Esophagus muscularis mucosa (tissue), 4 donors: ENCODE results near the gene ANKRD6. TPM values are rescaled to one million over a fixed set of nuclear protein-coding genes. Genes with fewer than 3 reads are reported as not detected.
"Not testable (repeated sequence)": the region's sequence is repeated elsewhere in the genome, so short reads cannot be mapped to it uniquely, and the experiment has no call there.

Experiments
- DNase-seq: peaks from one replicate; pipeline ENCODE4 v3.0.0-alpha.2; 2017; ENCODE audit errors: extremely low spot score
- H3K27ac ChIP-seq, 4 donors: fragments of 200-600 bp; sonication (generic); replicated peaks in 1 of 4; 1 replicate in 3 of 4; 2 replicates in 1 of 4; pipeline ENCODE4 v1.5.1; 2016 to 2019; ENCODE audit warnings: mild to moderate bottlenecking in 1 of 4
- H3K27me3 ChIP-seq, 4 donors: fragments of 200-600 bp; sonication (generic); one replicate each; pipeline versions ENCODE4 v1.5.1 to v1.6.0; 2016 to 2019
- H3K36me3 ChIP-seq, 4 donors: fragments of 200-600 bp; sonication (generic); one replicate each; pipeline ENCODE4 v1.5.1; 2016 to 2019
- H3K4me1 ChIP-seq, 4 donors: fragments of 200-600 bp; sonication (generic); one replicate each; pipeline ENCODE4 v1.5.1; 2016 to 2019
- H3K4me3 ChIP-seq, 4 donors: fragments of 200-600 bp; sonication (generic); 1 replicate in 2 of 4; 2 replicates in 2 of 4; pipeline ENCODE4 v1.5.1; 2016 to 2019; ENCODE audit warnings: mild to moderate bottlenecking in 4 of 4, moderate library complexity in 1 of 4
- H3K9me3 ChIP-seq, 4 donors: fragments of 200-600 bp; sonication (generic); 1 replicate in 3 of 4; 2 replicates in 1 of 4; pipeline ENCODE4 v1.5.1; 2016 to 2019
- EP300 ChIP-seq: sonication (generic); formaldehyde crosslinking; IDR thresholded peaks from one replicate; pipeline ENCODE4 v1.6.1; 2017; ENCODE audit warnings: antibody characterized with exemption
- POLR2A ChIP-seq: fragments of 450-650 bp; IDR thresholded peaks from one replicate; pipeline ENCODE4 v1.6.1; 2017; ENCODE audit warnings: antibody characterized with exemption, moderate library complexity, mild to moderate bottlenecking, low read depth
- POLR2AphosphoS5 ChIP-seq, 2 donors: sonication (generic); formaldehyde crosslinking; IDR thresholded peaks; one replicate each; pipeline ENCODE4 v1.6.1; 2017; ENCODE audit warnings: antibody characterized with exemption in 2 of 2
- WGBS: methylation state at CpG from one replicate; pipeline ENCODE4 v1.1.5; 2018; 5-methylcytosine and 5-hydroxymethylcytosine counted together
- intact Hi-C: fragments of 100-400 bp; cut with DNase I; formaldehyde crosslinking; loops from one replicate; pipeline ENCODE4 v1.15.1; 2023
- total RNA-seq, 4 donors: library from RNA; depleted of rRNA; stranded (reverse); fragments of >200 nt; gene quantifications; one replicate each; pipeline versions ENCODE4 v1.1.0 to v1.2.1, GENCODE V29; 2016
- TF ChIP-seq, protein P1 (sequence below), 3 experiments: fragments of 200-600 bp in 2 of 3; fragments of 450-650 bp in 1 of 3; sonication (generic) in 2 of 3; IDR thresholded peaks; one replicate each; pipeline ENCODE4 v1.5.1; 2017 to 2019; ENCODE audit warnings: antibody characterized with exemption in 3 of 3, mild to moderate bottlenecking in 2 of 3, moderate library complexity in 1 of 3

The ANKRD6 gene
- total RNA-seq, 4 donors from 2014 or later: 9.1 to 18.9 (median 10.7) TPM

DNA sequence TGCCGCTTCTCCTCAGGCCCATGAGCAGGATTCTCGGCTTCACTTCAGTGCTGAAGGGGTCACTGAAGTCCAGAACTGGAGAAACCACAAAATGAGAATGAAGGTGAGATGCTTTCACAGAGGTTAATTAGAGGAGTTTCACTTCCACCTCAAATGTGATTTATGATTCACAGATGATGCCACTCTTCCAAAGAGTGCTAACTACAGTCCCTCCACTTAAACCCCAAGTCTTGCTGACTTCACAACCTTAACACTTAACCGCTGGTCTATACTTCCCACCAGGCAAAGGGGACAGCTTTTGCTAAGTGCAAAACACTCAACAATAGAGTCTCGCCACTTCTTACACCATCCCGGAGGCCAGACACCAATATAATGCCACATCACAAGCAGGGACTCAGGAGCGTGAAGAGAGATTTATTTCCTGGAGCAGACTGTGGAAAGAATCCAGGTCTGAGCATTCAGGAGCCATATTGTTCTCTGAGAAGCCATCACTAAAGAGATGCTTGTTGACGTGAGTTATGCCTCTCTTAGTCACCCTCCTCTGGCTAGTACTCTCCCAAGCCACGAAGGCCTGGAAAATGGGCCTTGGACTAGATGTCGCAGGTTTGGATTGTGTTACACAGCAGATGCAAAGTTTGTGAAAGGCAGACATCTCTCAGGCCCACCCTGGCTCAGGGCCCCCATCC, 45.3 kb upstream of the ANKRD6 start:
- H3K4me3 ChIP-seq: no peak overlapping the region
- no peaks in the 10 kb centered on the region for H3K27me3 ChIP-seq
- peaks cover 0 to 5% (median 0%) of the 10 kb centered on the region in 4 donors for H3K36me3 ChIP-seq
- H3K9me3 ChIP-seq: no peaks in the 10 kb centered on the region
- no peak for DNase-seq
- TF ChIP-seq POLR2AphosphoS5 (IDR thresholded peaks at IDR 0.05) (no peak), POLR2A (no peak), EP300 (no peak)
- TF ChIP-seq, protein P1, sequence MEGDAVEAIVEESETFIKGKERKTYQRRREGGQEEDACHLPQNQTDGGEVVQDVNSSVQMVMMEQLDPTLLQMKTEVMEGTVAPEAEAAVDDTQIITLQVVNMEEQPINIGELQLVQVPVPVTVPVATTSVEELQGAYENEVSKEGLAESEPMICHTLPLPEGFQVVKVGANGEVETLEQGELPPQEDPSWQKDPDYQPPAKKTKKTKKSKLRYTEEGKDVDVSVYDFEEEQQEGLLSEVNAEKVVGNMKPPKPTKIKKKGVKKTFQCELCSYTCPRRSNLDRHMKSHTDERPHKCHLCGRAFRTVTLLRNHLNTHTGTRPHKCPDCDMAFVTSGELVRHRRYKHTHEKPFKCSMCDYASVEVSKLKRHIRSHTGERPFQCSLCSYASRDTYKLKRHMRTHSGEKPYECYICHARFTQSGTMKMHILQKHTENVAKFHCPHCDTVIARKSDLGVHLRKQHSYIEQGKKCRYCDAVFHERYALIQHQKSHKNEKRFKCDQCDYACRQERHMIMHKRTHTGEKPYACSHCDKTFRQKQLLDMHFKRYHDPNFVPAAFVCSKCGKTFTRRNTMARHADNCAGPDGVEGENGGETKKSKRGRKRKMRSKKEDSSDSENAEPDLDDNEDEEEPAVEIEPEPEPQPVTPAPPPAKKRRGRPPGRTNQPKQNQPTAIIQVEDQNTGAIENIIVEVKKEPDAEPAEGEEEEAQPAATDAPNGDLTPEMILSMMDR (IDR thresholded peaks at IDR 0.05): no peak
- H3K4me1 ChIP-seq: peaks cover 0 to 3% (median 0%) of the 10 kb centered on the region in 4 donors
- WGBS: 91% methylated on average over 9 of the region's 9 CpGs
- intact Hi-C loops: no loop called here
- H3K27ac ChIP-seq: no peak overlapping the region

DNA sequence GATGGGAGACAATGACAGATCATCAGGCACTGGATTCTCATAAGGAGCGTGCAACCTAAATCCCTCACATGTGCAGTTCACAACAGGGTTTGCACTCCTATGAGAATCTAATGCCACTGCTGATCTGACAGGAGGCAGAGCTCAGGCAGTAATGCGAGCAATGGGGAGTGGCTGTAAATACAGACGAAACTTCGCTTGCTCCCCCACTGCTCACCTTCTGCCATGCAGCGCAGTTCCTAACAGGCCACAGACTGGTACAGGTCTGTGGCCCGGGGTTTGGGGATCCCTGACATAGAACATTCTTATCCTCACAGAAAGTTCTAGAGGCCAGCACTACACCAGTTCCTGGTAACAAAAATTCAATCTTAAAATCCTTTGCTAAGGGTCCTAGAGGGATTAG, 44.1 kb upstream of the ANKRD6 start:
- peaks cover 0 to 3% (median 0%) of the 10 kb centered on the region in 4 donors for H3K4me1 ChIP-seq
- H3K27me3 ChIP-seq: no peaks in the 10 kb centered on the region
- H3K27ac ChIP-seq: no peak overlapping the region
- TF ChIP-seq POLR2AphosphoS5 (IDR thresholded peaks at IDR 0.05) (no peak), EP300 (no peak)
- 90% methylated on average over 5 of the region's 6 CpGs for WGBS
- no peaks in the 10 kb centered on the region for H3K9me3 ChIP-seq
- intact Hi-C loops: no loop called here
- DNase-seq: no peak
- H3K36me3 ChIP-seq: peaks cover 0 to 5% (median 0%) of the 10 kb centered on the region in 4 donors
- H3K4me3 ChIP-seq: no peak overlapping the region

DNA sequence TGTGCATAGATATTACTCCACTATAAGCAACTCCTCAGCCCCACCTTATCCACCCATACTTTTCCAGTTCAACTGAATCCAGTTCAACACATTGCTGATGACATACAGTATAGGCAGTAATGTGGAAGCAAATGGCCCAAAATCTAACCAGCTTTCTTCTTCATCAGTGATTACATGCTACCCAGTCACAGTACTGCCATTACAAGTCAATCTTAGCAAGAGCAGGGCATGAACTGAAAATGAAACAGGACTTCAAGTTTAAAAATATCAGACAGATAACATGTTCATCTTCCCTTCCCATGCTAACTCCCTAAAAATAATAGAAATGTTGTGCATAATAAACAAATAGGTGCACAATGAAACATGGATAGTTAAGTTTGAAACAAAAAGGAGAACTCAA, 40.1 kb upstream of the ANKRD6 start:
- Histone ChIP-seq H3K9me3 (no peaks in the 10 kb centered on the region), H3K27me3 (no peaks in the 10 kb centered on the region), H3K4me3 (no peak overlapping the region), H3K27ac (no peak overlapping the region), H3K4me1 (no peaks in the 10 kb centered on the region), H3K36me3 (no peaks in the 10 kb centered on the region)
- intact Hi-C loops: no loop called here
- TF ChIP-seq, protein P1 (IDR thresholded peaks at IDR 0.05): no peak
- no peak for TF ChIP-seq POLR2A
- TF ChIP-seq EP300: no peak
- DNase-seq: peak; percentile 7

- H3K27me3 ChIP-seq: no peaks in the 10 kb centered on the region
- WGBS: 100% methylated on average over 1 of the region's 1 CpG
- H3K4me3 ChIP-seq: no peak overlapping the region
- H3K4me1 ChIP-seq: no peaks in the 10 kb centered on the region
- intact Hi-C loops: no loop called here
- no peaks in the 10 kb centered on the region for H3K36me3 ChIP-seq
- no peak for TF ChIP-seq POLR2AphosphoS5 (IDR thresholded peaks at IDR 0.05)
- TF ChIP-seq POLR2A: no peak
- TF ChIP-seq, protein P1 (IDR thresholded peaks at IDR 0.05): no peak
- TF ChIP-seq EP300: no peak
- no peak for DNase-seq
- H3K27ac ChIP-seq: no peak overlapping the region
- no peaks in the 10 kb centered on the region for H3K9me3 ChIP-seq
These were observed 39.3 kb upstream of the ANKRD6 start for GRCh38 chr6:89393659-89394058.

- intact Hi-C loops, H3K4me3 ChIP-seq, H3K4me1 ChIP-seq, H3K27me3 ChIP-seq, H3K36me3 ChIP-seq, DNase-seq, H3K9me3 ChIP-seq, H3K27ac ChIP-seq: not testable (repeated sequence)
- 90% methylated on average over 4 of the region's 4 CpGs for WGBS
These were observed 35.1 kb upstream of the ANKRD6 start for GRCh38 chr6:89397884-89398283.
